ENCODE data around the gene CYBC1. TPM values are rescaled to one million over a fixed set of nuclear protein-coding genes. Genes with fewer than 3 reads are reported as not detected.
"Not testable (repeated sequence)": the region's sequence is repeated elsewhere in the genome, so short reads cannot be mapped to it uniquely, and the experiment has no call there.

The CYBC1 gene
- total and polyA plus RNA-seq, 8 donors, result 29.3 to 66.9 (median 41.0) TPM

- no peak for DNase-seq
- Histone ChIP-seq H3K27me3 (no peaks in the 10 kb centered on the region), H3K9me3 (no peaks in the 10 kb centered on the region), H3K4me3 (no peak overlapping the region), H3K36me3 (peaks cover 0 to 4% (median 0%) of the 10 kb centered on the region in 3 donors), H3K4me1 (peaks cover 0 to 26% (median 14%) of the 10 kb centered on the region in 3 donors), H3K27ac (peak overlapping the region in 1 of 4 donors; percentile 17)
- intact Hi-C loops (cut with DNase I), result no loop called here
- 88 to 90% methylated on average over 6 of the region's 6 CpGs for WGBS, 2 donors
- TF ChIP-seq CTCF (IDR thresholded peaks at IDR 0.05), result no peak
- no peak for FAIRE-seq
- no peak for ATAC-seq
Observed at GRCh38 chr17:82463391-82463790, 12.8 kb upstream of the CYBC1 start.

GRCh38 chr17:82461827-82462524, 11.4 kb upstream of the CYBC1 start:
- Histone ChIP-seq H3K9me3 (no peaks in the 10 kb centered on the region), H3K4me3 (no peak overlapping the region), H3K27ac (peak overlapping the region; percentile 16 to 47 (median 32)), H3K36me3 (peaks cover 0 to 4% (median 0%) of the 10 kb centered on the region in 3 donors), H3K4me1 (peaks cover 5 to 34% (median 22%) of the 10 kb centered on the region in 3 donors), H3K27me3 (no peaks in the 10 kb centered on the region)
- DNase-seq (peak; percentile 48 to 88 (median 73)), FAIRE-seq (no peak), ATAC-seq (peak in 2 of 4 donors; percentile 4 to 8)
- intact Hi-C loops (cut with DNase I), result no loop called here
- TF ChIP-seq CTCF (IDR thresholded peaks at IDR 0.05), result no peak
- WGBS, 2 donors, result 27 to 28% methylated on average over 10 of the region's 10 CpGs

- H3K9me3 ChIP-seq; H3K27me3 ChIP-seq; FAIRE-seq; intact Hi-C loops (cut with DNase I); H3K4me3 ChIP-seq; H3K36me3 ChIP-seq; DNase-seq; H3K27ac ChIP-seq; ATAC-seq: not testable (repeated sequence)
- 91 to 94% methylated on average over 9 of the region's 9 CpGs for WGBS, 2 donors
- H3K4me1 ChIP-seq, result peaks cover 5 to 42% (median 26%) of the 10 kb centered on the region in 3 donors
Observed at GRCh38 chr17:82459936-82460335, 9.4 kb upstream of the CYBC1 start.

- 0% methylated on average over 61 to 62 of the region's 62 CpGs for WGBS, 2 donors
- Histone ChIP-seq H3K27ac (peak overlapping the region; percentile 100), H3K27me3 (no peaks in the 10 kb centered on the region), H3K4me3 (peak overlapping the region; percentile 65 to 87 (median 82)), H3K9me3 (no peaks in the 10 kb centered on the region), H3K4me1 (peaks cover 5 to 39% (median 26%) of the 10 kb centered on the region in 3 donors), H3K36me3 (no peaks in the 10 kb centered on the region)
- TF ChIP-seq CTCF (IDR thresholded peaks at IDR 0.05), result no peak
- no peak for FAIRE-seq
- intact Hi-C loops (cut with DNase I), result no loop called here
- peak in 3 of 6 donors; percentile 26 to 69 (median 39) for DNase-seq
- ATAC-seq, result peak in 1 of 4 donors; percentile 2
Observed at GRCh38 chr17:82458885-82459424, 8.4 kb upstream of the CYBC1 start.

- no peak for TF ChIP-seq CTCF (IDR thresholded peaks at IDR 0.05)
- peak within 1 kb of the TSS; percentile 100 for H3K27ac ChIP-seq
- DNase-seq (peak; percentile 94 to 99 (median 98)), ATAC-seq (peak; percentile 93 to 97 (median 96)), FAIRE-seq (no peak)
- no peaks in the 10 kb centered on the region for H3K9me3 ChIP-seq
- H3K4me3 ChIP-seq, result peak within 1 kb of the TSS; percentile 65 to 87 (median 82)
- 0% methylated on average over 84 to 85 of the region's 85 CpGs for WGBS, 2 donors
- no peaks in the 10 kb centered on the region for H3K36me3 ChIP-seq
- H3K4me1 ChIP-seq, result peaks cover 5 to 34% (median 26%) of the 10 kb centered on the region in 3 donors
- intact Hi-C loops (cut with DNase I), result no loop called here
- no peaks in the 10 kb centered on the region for H3K27me3 ChIP-seq
Observed at GRCh38 chr17:82458179-82458884, 7.8 kb upstream of the CYBC1 start, which contains the start of gene NARF. Gene NARF, plus strand, starts transcription at chr17:82458741. Its CDS starts 63 bp downstream, at chr17:82458804.
